Measurements from ENCODE around the gene ABHD17B.

Gene ABHD17B

DNA sequence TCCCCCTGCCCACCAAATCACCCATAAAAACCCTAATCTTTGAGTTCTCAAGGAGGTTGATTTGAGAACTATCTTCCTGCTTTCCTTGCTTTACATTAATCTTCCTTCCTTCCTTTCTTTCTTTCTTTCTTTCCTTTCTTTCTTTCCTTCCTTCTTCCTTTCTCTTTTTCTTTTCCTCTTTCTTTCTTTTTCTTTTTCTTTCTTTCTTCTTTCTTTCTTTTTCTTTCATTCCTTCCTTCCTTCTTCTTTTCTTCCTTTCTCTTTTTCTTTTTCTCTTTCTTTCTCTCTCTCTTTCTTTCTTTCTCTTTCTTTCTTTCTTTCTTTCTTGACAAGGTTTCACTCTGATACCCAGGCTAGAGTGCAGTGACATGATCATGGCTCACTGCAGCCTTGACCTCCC is 75.4 kb downstream of the ABHD17B start:
- H3K4me3 ChIP-seq (ENCODE audit: control insufficient read depth, low read depth, low read length), result no peak overlapping the region
- TF ChIP-seq, protein P1, sequence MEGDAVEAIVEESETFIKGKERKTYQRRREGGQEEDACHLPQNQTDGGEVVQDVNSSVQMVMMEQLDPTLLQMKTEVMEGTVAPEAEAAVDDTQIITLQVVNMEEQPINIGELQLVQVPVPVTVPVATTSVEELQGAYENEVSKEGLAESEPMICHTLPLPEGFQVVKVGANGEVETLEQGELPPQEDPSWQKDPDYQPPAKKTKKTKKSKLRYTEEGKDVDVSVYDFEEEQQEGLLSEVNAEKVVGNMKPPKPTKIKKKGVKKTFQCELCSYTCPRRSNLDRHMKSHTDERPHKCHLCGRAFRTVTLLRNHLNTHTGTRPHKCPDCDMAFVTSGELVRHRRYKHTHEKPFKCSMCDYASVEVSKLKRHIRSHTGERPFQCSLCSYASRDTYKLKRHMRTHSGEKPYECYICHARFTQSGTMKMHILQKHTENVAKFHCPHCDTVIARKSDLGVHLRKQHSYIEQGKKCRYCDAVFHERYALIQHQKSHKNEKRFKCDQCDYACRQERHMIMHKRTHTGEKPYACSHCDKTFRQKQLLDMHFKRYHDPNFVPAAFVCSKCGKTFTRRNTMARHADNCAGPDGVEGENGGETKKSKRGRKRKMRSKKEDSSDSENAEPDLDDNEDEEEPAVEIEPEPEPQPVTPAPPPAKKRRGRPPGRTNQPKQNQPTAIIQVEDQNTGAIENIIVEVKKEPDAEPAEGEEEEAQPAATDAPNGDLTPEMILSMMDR (conservative IDR thresholded peaks at IDR 0.05; ENCODE audit: control insufficient read depth, insufficient read depth, low read depth, low read length), result no peak
- no peak for DNase-seq (ENCODE audit: low read depth)

DNA sequence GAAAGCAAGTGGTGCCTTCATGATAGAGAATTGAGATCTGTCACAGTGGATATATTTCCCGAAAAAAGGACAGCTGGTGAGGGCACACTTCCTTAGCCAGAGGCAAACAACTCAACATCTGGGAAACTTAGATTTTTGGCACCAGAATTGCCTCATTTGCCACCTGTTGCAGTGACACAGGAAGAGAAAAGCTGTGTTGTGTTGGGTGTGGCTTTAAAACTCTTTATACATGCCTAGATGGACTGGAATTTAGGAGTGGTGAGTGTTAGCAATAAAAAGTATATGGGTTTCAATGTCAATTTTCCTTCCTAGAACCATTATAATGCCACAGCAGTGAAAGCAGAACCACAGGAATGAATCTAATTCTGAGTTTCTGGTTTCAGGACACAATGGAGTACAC is 80.1 kb downstream of the ABHD17B start:
- no peak for DNase-seq (ENCODE audit: low read depth)
- no peak overlapping the region for H3K4me3 ChIP-seq (ENCODE audit: control insufficient read depth, low read depth, low read length)
- TF ChIP-seq, protein P1 (conservative IDR thresholded peaks at IDR 0.05; ENCODE audit: control insufficient read depth, insufficient read depth, low read depth, low read length), result no peak

DNA sequence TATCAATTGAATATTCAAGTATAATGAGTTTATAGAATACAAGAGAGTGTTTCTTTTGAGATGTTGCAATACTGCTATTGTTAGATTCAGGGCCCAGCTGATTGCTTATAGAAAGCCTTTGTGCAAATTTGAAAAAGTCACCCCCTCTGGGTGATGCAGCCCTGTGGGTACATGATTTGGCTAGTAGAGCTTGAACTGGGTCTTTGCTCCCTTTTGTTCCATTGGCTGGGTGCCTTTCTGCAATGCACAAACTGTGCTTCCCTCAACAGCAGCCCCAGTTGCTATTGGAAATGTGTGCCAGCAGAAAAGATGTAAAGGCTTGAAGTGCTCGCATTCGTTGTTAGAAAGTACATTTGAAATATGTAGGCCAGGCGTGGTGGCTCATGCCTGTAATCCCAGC is 80.8 kb downstream of the ABHD17B start:
- TF ChIP-seq, protein P1 (conservative IDR thresholded peaks at IDR 0.05; ENCODE audit: control insufficient read depth, insufficient read depth, low read depth, low read length), result no peak
- DNase-seq (ENCODE audit: low read depth), result no peak
- H3K4me3 ChIP-seq (ENCODE audit: control insufficient read depth, low read depth, low read length), result no peak overlapping the region

DNA sequence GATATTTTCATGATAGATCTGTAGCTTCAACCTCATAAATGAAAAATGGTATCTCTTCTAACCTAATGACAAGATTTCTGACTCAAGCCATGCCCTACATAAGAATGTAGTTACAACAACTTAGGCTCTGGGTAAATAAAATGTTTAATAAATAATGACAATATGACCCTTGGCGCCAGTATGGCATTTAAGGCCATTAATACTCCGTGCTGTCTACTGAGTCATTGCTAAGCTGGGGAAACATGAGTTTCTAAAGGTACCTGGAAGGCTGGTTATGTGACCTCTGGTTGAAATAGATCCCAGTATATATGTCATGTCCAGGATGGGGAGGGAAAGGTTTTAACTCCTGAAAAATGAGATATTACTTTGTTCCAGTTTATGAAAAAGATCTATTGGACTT is 84.7 kb downstream of the ABHD17B start:
- DNase-seq (ENCODE audit: low read depth), result no peak
- TF ChIP-seq, protein P1 (conservative IDR thresholded peaks at IDR 0.05; ENCODE audit: control insufficient read depth, insufficient read depth, low read depth, low read length), result no peak
- H3K4me3 ChIP-seq (ENCODE audit: control insufficient read depth, low read depth, low read length), result no peak overlapping the region

DNA sequence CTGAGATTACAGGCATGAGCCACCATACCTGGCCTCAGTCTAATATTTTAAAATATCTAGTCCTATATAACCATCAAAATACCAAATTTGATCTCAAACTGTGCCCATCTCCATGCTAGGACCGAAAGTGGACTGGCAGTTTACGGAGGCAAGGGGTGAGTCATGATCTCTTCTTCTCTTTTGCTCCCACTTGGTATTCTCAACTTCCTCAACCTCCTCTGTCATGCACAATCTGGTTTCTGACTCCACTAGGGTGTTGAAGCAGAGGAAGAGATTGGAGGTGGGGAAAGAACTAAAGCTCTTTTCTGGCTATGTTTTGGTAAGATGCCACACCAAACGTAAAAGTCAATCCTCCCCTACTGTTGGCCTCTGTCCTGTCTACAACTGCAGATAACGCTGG is 86.7 kb downstream of the ABHD17B start:
- TF ChIP-seq, protein P1 (conservative IDR thresholded peaks at IDR 0.05; ENCODE audit: control insufficient read depth, insufficient read depth, low read depth, low read length), result no peak
- no peak overlapping the region for H3K4me3 ChIP-seq (ENCODE audit: control insufficient read depth, low read depth, low read length)
- no peak for DNase-seq (ENCODE audit: low read depth)

DNA sequence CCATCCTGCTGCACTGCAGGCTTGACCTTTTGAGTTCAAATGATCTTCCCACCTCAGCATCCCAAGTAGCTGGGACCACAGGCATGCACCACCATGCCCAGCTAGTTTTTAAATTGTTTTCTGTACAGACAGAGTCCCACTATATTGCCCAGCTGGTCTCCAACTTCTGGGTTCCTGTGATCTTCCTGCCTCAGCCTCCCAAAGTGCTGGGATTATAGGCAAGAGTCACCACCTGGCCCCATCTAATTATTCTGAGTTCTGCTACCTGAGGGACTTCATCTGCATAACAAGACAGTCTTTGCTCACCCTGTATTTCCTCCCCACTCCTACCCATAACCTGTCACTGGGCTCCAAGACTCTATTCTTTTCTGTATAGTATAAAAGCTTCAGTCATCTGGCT is 88.1 kb downstream of the ABHD17B start:
- TF ChIP-seq, protein P1 (conservative IDR thresholded peaks at IDR 0.05; ENCODE audit: control insufficient read depth, insufficient read depth, low read depth, low read length), result no peak
- H3K4me3 ChIP-seq (ENCODE audit: control insufficient read depth, low read depth, low read length), result no peak overlapping the region
- no peak for DNase-seq (ENCODE audit: low read depth)

DNA sequence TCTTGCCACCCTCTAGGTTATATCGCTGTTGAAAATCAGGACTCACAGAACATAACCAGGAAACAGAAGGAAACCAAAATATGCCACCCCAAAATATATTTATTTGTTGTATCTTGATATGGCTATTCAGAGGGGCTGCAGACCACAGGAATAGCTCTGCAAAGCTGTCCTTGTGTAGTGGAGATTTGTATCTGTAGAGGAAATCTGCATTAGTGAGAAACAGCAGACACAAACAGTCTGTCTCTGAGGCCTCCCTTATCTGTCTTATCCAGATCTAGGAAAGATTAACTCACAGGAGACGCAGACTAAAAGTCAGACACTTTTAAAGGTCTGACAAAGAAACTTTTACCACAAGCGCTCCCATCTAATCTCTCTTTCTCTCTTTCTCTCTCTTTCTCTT is 88.5 kb downstream of the ABHD17B start:
- DNase-seq (ENCODE audit: low read depth), result no peak
- H3K4me3 ChIP-seq (ENCODE audit: control insufficient read depth, low read depth, low read length), result no peak overlapping the region
- TF ChIP-seq, protein P1 (conservative IDR thresholded peaks at IDR 0.05; ENCODE audit: control insufficient read depth, insufficient read depth, low read depth, low read length), result no peak
